Muscle layer of colon (tissue), 2 donors: ENCODE results near the gene TYRP1.

Experiments
- H3K27ac ChIP-seq: one replicate; pipeline ENCODE4 v1.7.0; 2013; ENCODE audit warnings: low read depth, mild to moderate bottlenecking, low read length, moderate library complexity
- H3K27me3 ChIP-seq, 2 donors: one replicate each; pipeline ENCODE4 v1.7.0; 2013; ENCODE audit warnings: low read length in 2 of 2, mild to moderate bottlenecking in 2 of 2; ENCODE audit not compliant: insufficient read depth in 2 of 2, control insufficient read depth in 1 of 2
- H3K36me3 ChIP-seq: one replicate; pipeline ENCODE4 v1.7.0; 2013; ENCODE audit warnings: mild to moderate bottlenecking, low read length; ENCODE audit not compliant: insufficient read depth
- H3K4me1 ChIP-seq: one replicate; pipeline ENCODE4 v1.7.0; 2013; ENCODE audit warnings: mild to moderate bottlenecking, low read length; ENCODE audit not compliant: insufficient read depth
- H3K4me3 ChIP-seq, 2 donors: one replicate each; pipeline ENCODE4 v1.7.0; 2013; ENCODE audit warnings: low read length in 2 of 2, low read depth in 1 of 2, mild to moderate bottlenecking in 1 of 2, moderate library complexity in 1 of 2
- H3K9ac ChIP-seq: one replicate; pipeline ENCODE4 v1.7.0; 2013; ENCODE audit warnings: low read length
- H3K9me3 ChIP-seq: one replicate; pipeline ENCODE4 v1.7.0; 2013; ENCODE audit warnings: mild to moderate bottlenecking, low read length
- donor health status: abdominal sarcoma.
- donor health status: Adenocarcinoma of cecum.

Gene TYRP1

GRCh38 chr9:12739014-12739652 is 45.9 kb downstream of the TYRP1 start:
- Histone ChIP-seq H3K4me3 (no peak overlapping the region), H3K36me3 (no peaks in the 10 kb centered on the region), H3K9me3 (no peaks in the 10 kb centered on the region), H3K9ac (no peak overlapping the region), H3K27me3 (no peaks in the 10 kb centered on the region), H3K27ac (no peak overlapping the region), H3K4me1 (no peaks in the 10 kb centered on the region)

- Histone ChIP-seq H3K27me3 (no peaks in the 10 kb centered on the region), H3K4me1 (no peaks in the 10 kb centered on the region), H3K27ac (no peak overlapping the region), H3K4me3 (no peak overlapping the region), H3K9me3 (no peaks in the 10 kb centered on the region), H3K36me3 (no peaks in the 10 kb centered on the region), H3K9ac (no peak overlapping the region)
These were observed 47.7 kb downstream of the TYRP1 start for GRCh38 chr9:12740845-12741244.

- H3K36me3 ChIP-seq: no peaks in the 10 kb centered on the region
- H3K4me1 ChIP-seq: no peaks in the 10 kb centered on the region
- H3K4me3 ChIP-seq: no peak overlapping the region
- H3K27me3 ChIP-seq: no peaks in the 10 kb centered on the region
- no peak overlapping the region for H3K27ac ChIP-seq
- no peak overlapping the region for H3K9ac ChIP-seq
- no peaks in the 10 kb centered on the region for H3K9me3 ChIP-seq
These were observed 54.8 kb downstream of the TYRP1 start for GRCh38 chr9:12748016-12748415.

- no peaks in the 10 kb centered on the region for H3K4me1 ChIP-seq
- H3K9me3 ChIP-seq: no peaks in the 10 kb centered on the region
- H3K4me3 ChIP-seq: no peak overlapping the region
- no peaks in the 10 kb centered on the region for H3K36me3 ChIP-seq
- H3K27me3 ChIP-seq: no peaks in the 10 kb centered on the region
- no peak overlapping the region for H3K9ac ChIP-seq
- H3K27ac ChIP-seq: no peak overlapping the region
These were observed 55.8 kb downstream of the TYRP1 start for GRCh38 chr9:12748954-12749353.

- Histone ChIP-seq H3K36me3 (no peaks in the 10 kb centered on the region), H3K27ac (no peak overlapping the region), H3K4me3 (no peak overlapping the region), H3K27me3 (no peaks in the 10 kb centered on the region), H3K9ac (no peak overlapping the region), H3K9me3 (no peaks in the 10 kb centered on the region), H3K4me1 (no peaks in the 10 kb centered on the region)
These were observed 60.7 kb downstream of the TYRP1 start for GRCh38 chr9:12753931-12754330.

GRCh38 chr9:12759761-12760160 is 66.6 kb downstream of the TYRP1 start:
- no peaks in the 10 kb centered on the region for H3K9me3 ChIP-seq
- H3K27ac ChIP-seq: no peak overlapping the region

More at GRCh38 chr9:12759761-12760160, 66.6 kb downstream of the TYRP1 start:
- Histone ChIP-seq H3K36me3 (no peaks in the 10 kb centered on the region), H3K9ac (no peak overlapping the region), H3K4me3 (no peak overlapping the region), H3K4me1 (peaks cover 4% of the 10 kb centered on the region), H3K27me3 (no peaks in the 10 kb centered on the region)
